Prostate gland (tissue), 2 donors: Measurements from ENCODE around the gene GNB1. TPM values are rescaled to one million over a fixed set of nuclear protein-coding genes. Genes with fewer than 3 reads are reported as not detected.
"Not testable (repeated sequence)": the region's sequence is repeated elsewhere in the genome, so short reads cannot be mapped to it uniquely, and the experiment has no call there.

Experiments used
- DNase-seq: peaks from one replicate; pipeline ENCODE4 v3.0.0-alpha.2; 2019; ENCODE audit warnings: low spot score
- H3K27ac ChIP-seq, 2 donors: fragments of 200-600 bp; sonication (generic); 2 replicates each; pipeline ENCODE4 v1.5.1; 2017 to 2019
- H3K27me3 ChIP-seq: fragments of 200-600 bp; sonication (generic); replicated peaks from 2 replicates; pipeline ENCODE4 v1.5.1; 2019; ENCODE audit not compliant: insufficient read depth
- H3K36me3 ChIP-seq, 2 donors: fragments of 200-600 bp; sonication (generic); 1 replicate in 1 of 2; 2 replicates in 1 of 2; pipeline versions ENCODE4 v1.5.1 to v1.8.1; 2017 to 2019
- H3K4me1 ChIP-seq: fragments of 200-600 bp; sonication (generic); replicated peaks from 2 replicates; pipeline ENCODE4 v1.5.1; 2019
- H3K4me3 ChIP-seq, 2 donors: fragments of 200-600 bp; sonication (generic); 2 replicates each; pipeline ENCODE4 v1.5.1; 2017 to 2019
- H3K9me3 ChIP-seq: fragments of 200-600 bp; sonication (generic); 2 replicates; pipeline ENCODE4 v1.5.1; 2017
- POLR2A ChIP-seq: fragments of 450-650 bp; IDR thresholded peaks from one replicate; pipeline ENCODE4 v1.6.1; 2016; ENCODE audit warnings: antibody characterized with exemption, mild to moderate bottlenecking
- POLR2AphosphoS5 ChIP-seq: sonication (generic); formaldehyde crosslinking; IDR thresholded peaks from one replicate; pipeline ENCODE4 v1.6.1; 2017; ENCODE audit warnings: antibody characterized with exemption
- WGBS: methylation state at CpG from one replicate; pipeline ENCODE4 v1.1.5; 2018; 5-methylcytosine and 5-hydroxymethylcytosine counted together
- intact Hi-C: fragments of 100-400 bp; cut with DNase I; formaldehyde crosslinking; loops from one replicate; pipeline ENCODE4 v1.14.2; 2022
- total RNA-seq, 2 donors: library from RNA; depleted of rRNA; stranded (reverse); fragments of >200 nt; gene quantifications; one replicate each; pipeline ENCODE4 v1.1.0, GENCODE V29; 2016
- TF ChIP-seq, protein P1 (sequence below), 4 experiments: fragments of 200-600 bp in 2 of 4; fragments of 450-650 bp in 2 of 4; sonication (generic) in 2 of 4; IDR thresholded peaks; 1 replicate in 3 of 4; 2 replicates in 1 of 4; pipeline ENCODE4 v1.5.1; 2016 to 2019; ENCODE audit warnings: antibody characterized with exemption in 4 of 4, mild to moderate bottlenecking in 2 of 4, moderate library complexity in 2 of 4

GNB1 gene
- total RNA-seq, 2 donors from 2014 or later, result 163 to 233 TPM

- intact Hi-C loops, result loop anchor here (5.0 kb wide), 2 partner anchors 34 to 114 kb away; partner anchors contain the start of gene NADK
Observed at GRCh38 chr1:1891349-1892078, 627 bp upstream of the GNB1 start.

GRCh38 chr1:1889847-1890505, 911 bp downstream of the GNB1 start:
- DNase-seq, result no peak
- peak overlapping the region; percentile 95 to 96 for H3K27ac ChIP-seq
- intact Hi-C loops, result loop anchor here (5.0 kb wide), 2 partner anchors 33 to 113 kb away; partner anchors contain the start of gene NADK
- H3K27me3 ChIP-seq, result no peaks in the 10 kb centered on the region
- no peaks in the 10 kb centered on the region for H3K36me3 ChIP-seq
- H3K4me1 ChIP-seq, result peaks cover 23% of the 10 kb centered on the region
- under 1% methylated on average over 83 of the region's 88 CpGs for WGBS
- TF ChIP-seq POLR2AphosphoS5, result no peak
- no peak for TF ChIP-seq POLR2A
- TF ChIP-seq, protein P1, sequence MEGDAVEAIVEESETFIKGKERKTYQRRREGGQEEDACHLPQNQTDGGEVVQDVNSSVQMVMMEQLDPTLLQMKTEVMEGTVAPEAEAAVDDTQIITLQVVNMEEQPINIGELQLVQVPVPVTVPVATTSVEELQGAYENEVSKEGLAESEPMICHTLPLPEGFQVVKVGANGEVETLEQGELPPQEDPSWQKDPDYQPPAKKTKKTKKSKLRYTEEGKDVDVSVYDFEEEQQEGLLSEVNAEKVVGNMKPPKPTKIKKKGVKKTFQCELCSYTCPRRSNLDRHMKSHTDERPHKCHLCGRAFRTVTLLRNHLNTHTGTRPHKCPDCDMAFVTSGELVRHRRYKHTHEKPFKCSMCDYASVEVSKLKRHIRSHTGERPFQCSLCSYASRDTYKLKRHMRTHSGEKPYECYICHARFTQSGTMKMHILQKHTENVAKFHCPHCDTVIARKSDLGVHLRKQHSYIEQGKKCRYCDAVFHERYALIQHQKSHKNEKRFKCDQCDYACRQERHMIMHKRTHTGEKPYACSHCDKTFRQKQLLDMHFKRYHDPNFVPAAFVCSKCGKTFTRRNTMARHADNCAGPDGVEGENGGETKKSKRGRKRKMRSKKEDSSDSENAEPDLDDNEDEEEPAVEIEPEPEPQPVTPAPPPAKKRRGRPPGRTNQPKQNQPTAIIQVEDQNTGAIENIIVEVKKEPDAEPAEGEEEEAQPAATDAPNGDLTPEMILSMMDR (IDR thresholded peaks at IDR 0.05), result no peak
- peak overlapping the region; percentile 84 to 87 for H3K4me3 ChIP-seq
- no peaks in the 10 kb centered on the region for H3K9me3 ChIP-seq

More at GRCh38 chr1:1891349-1892078, 627 bp upstream of the GNB1 start:
- Histone ChIP-seq H3K36me3 (no peaks in the 10 kb centered on the region), H3K4me3 (peak overlapping the region; percentile 84 to 87), H3K4me1 (peaks cover 26% of the 10 kb centered on the region), H3K9me3 (no peaks in the 10 kb centered on the region), H3K27ac (peak overlapping the region; percentile 95 to 96), H3K27me3 (no peaks in the 10 kb centered on the region)
- TF ChIP-seq POLR2AphosphoS5, result no peak
- peak; percentile 36 for TF ChIP-seq POLR2A
- DNase-seq, result peak; percentile 82
- WGBS, result 1% methylated on average over 39 of the region's 59 CpGs

- peak overlapping the region; percentile 95 to 96 for H3K27ac ChIP-seq
- H3K4me1 ChIP-seq, result peaks cover 17% of the 10 kb centered on the region
- intact Hi-C loops, result no loop called here
- no peaks in the 10 kb centered on the region for H3K27me3 ChIP-seq
- TF ChIP-seq, protein P1 (IDR thresholded peaks at IDR 0.05), result no peak
- no peak for TF ChIP-seq POLR2A
- TF ChIP-seq POLR2AphosphoS5, result no peak
- H3K36me3 ChIP-seq, result no peaks in the 10 kb centered on the region
- no peaks in the 10 kb centered on the region for H3K9me3 ChIP-seq
- WGBS, result 17% methylated on average over 9 of the region's 9 CpGs
- H3K4me3 ChIP-seq, result peak overlapping the region; percentile 84 to 87
- no peak for DNase-seq
Observed at GRCh38 chr1:1889090-1889750, 1.7 kb downstream of the GNB1 start.

- H3K4me3 ChIP-seq, H3K27me3 ChIP-seq, DNase-seq, H3K9me3 ChIP-seq, H3K4me1 ChIP-seq, H3K27ac ChIP-seq, H3K36me3 ChIP-seq, intact Hi-C loops: not testable (repeated sequence)
- WGBS, result 77% methylated on average over 11 of the region's 11 CpGs
Observed at GRCh38 chr1:1883890-1884289, 7.0 kb downstream of the GNB1 start.

DNA sequence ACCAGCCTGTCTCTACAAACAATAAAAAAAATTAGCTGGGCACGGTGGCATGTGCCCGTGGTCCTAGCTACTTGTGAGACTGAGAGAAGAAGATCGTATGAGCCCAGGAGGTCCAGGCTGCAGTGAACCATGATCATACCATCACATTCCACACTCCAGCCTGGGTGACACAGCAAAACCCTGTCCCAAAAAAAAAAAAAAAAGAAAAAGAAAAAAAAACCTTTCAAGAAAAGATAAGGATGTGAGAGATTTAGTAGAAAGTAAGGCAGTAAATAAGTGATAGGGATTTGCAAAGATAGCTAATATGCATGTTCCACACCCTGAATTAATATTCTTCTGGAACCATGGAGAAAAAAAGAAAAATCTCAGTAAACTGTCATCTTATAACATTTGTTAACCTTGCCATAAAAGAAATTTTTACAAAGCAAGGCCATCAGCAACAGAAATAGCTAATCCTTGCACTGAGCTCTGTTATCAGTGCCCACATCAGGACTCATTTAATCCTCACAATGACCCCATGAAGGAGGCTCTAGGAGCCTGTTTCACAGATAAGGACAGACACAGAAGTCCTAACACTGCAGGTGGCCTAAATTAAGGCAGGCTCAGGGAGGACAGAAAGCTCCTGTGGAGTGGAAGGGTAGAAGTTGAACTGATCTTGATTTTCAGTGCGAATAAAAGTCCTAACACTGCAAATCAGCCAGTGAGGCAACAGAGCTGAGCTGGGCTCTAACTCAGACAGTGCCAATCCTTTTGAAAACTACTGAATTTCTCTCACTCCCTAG, 7.6 kb downstream of the GNB1 start:
- no peak for DNase-seq
- intact Hi-C loops, result no loop called here
- H3K4me3 ChIP-seq, result no peak overlapping the region
- no peaks in the 10 kb centered on the region for H3K27me3 ChIP-seq
- H3K36me3 ChIP-seq, result no peaks in the 10 kb centered on the region
- 45% methylated on average over 4 of the region's 4 CpGs for WGBS
- TF ChIP-seq POLR2AphosphoS5 (no peak), POLR2A (no peak)
- TF ChIP-seq, protein P1 (IDR thresholded peaks at IDR 0.05), result no peak
- H3K4me1 ChIP-seq, result no peaks in the 10 kb centered on the region
- H3K27ac ChIP-seq, result no peak overlapping the region
- H3K9me3 ChIP-seq, result no peaks in the 10 kb centered on the region
